GM12878 (cell line): Measurements from ENCODE around the gene ARHGDIG.

ENCODE experiments used
- ETV6 ChIP-seq, 2 experiments: fragments of 450-650 bp in 1 of 2; IDR thresholded peaks in 1 of 2; conservative IDR thresholded peaks in 1 of 2; 2 replicates each; pipeline ENCODE4 v1.6.1; 2014; ENCODE audit warnings: antibody characterized with exemption in 1 of 2, borderline replicate concordance in 1 of 2, low read depth in 1 of 2, mild to moderate bottlenecking in 1 of 2, moderate library complexity in 1 of 2
- HDAC2 ChIP-seq: fragments of 200-600 bp; sonication (generic); IDR thresholded peaks from 2 replicates; pipeline ENCODE4 v1.6.1; 2017
- HDGF ChIP-seq: fragments of 450-650 bp; IDR thresholded peaks from 2 replicates; pipeline ENCODE4 v1.6.1; 2016; ENCODE audit warnings: antibody characterized with exemption
- SMAD5 ChIP-seq: IDR thresholded peaks from 2 replicates; pipeline ENCODE4 v1.6.1; 2016; ENCODE audit warnings: antibody characterized with exemption, low read depth

GRCh38 chr16:253833-254232 lies 26.6 kb upstream of the ARHGDIG start:
- TF ChIP-seq ETV6 (conservative IDR thresholded peaks at IDR 0.05 in 1 of 2, IDR thresholded peaks at IDR 0.05 in 1 of 2; ENCODE audit: borderline replicate concordance in 1 of 2, low read depth in 1 of 2): no peak
- TF ChIP-seq HDAC2: no peak
- TF ChIP-seq HDGF: no peak
- no peak for TF ChIP-seq SMAD5
